Hepatic stellate cell (primary cell): ENCODE data around the gene TUBAL3.
"Not testable (repeated sequence)": the region's sequence is repeated elsewhere in the genome, so short reads cannot be mapped to it uniquely, and the experiment has no call there.

ENCODE experiments used
- DNase-seq: peaks from one replicate; pipeline ENCODE4 v3.0.0; 2011; ENCODE audit warnings: low spot score

The TUBAL3 gene

GRCh38 chr10:5423771-5424170, 19.1 kb upstream of the TUBAL3 start:
- no peak for DNase-seq

DNA sequence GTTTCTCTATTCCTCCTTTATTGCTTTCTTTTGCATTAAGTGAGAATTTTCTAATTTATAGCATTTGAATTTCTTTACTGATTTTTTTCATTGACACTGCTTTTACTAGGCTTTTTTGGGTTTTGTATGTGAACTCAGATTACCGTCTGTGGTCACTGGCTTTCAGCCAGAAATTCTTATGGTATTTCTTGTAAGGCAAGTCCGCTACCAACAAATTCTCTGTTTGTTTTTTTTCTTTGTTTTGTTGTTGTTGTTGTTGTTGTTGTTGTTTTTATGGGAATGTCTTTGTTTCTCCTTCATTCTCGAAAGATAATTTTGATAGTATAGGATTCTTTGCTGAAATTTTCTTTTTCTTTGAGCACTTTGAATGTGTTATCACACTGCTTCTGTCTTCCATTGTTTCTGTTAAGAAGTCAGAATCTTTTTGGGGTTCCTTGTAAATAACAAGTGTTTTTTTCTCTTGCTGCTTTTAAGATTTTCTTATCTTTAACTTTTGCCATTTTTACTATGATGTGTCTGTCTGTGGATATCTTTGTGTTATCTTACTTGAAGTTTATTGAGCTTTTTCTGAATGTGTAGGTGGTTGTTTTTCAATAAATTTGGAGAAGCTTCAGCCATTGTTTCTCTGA, 15.0 kb upstream of the TUBAL3 start:
- DNase-seq = no peak

GRCh38 chr10:5418584-5418983, 14.0 kb upstream of the TUBAL3 start:
- no peak for DNase-seq

- DNase-seq = no peak
Measured at GRCh38 chr10:5416981-5417380, 12.4 kb upstream of the TUBAL3 start.

DNA sequence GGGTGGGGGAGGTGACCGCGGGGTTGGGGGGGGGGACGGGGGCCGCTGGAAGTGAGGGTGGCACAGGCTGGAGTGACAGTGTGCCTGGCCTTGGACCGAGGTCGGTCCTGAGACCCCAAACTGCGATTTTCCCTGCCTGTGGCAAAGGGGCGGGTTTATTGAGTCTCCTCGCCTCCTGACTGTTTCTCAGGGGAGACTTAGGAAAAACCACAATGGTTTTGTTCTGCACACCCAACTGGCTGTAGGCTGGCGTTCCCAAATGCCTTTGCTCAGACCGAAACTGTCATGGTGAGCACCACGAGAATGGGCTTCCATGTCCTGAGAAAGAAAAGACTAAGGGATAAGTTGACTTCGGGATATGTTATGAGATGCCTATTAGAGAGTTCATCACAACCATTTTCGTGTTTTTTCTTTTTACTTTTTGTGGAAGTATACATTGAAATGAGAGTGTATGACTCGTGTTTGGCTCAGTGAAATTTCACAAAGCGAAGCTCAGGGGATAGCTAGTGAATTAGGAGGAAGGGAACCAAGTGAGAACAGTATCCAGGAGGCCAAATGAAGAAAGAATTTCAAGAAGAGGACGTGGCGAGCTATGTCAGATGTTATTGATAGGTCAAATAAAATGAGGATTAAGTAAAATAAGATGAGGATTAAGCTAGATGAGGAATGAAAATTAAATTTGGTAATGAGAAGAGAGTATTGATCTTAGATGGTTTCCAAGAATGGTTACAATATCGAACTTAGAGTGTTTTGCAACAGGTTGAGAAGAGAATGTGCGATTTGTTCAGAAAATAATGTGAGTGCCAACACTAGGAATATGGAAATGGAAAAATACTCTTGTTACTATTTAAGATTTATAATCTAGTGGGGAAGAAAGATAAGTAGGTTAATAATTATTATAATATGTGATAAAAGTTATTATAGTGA, 8.6 kb upstream of the TUBAL3 start:
- DNase-seq = peak; percentile 55

GRCh38 chr10:5412277-5412941, 7.8 kb upstream of the TUBAL3 start, which contains the start of gene NET1:
Gene NET1, plus strand, starts transcription at chr10:5412557. Its CDS starts 136 bp downstream, at chr10:5412693.
- peak; percentile 97 for DNase-seq

DNA sequence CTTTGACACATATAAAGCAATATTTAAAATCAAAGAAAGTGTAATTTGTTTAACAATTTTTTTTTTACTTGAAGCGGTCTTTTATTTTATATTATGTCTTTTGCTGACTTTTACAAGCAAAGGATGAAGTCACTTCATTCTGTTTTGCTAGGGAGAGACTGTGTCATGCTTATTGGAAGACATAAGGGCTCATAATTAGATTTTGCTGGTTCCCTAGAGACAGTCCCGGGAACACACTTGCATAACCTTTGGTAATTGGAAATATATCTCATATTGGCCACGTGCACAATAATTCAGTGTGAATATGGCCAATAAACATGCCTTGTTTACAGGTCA, 7.3 kb upstream of the TUBAL3 start:
- no peak for DNase-seq

DNA sequence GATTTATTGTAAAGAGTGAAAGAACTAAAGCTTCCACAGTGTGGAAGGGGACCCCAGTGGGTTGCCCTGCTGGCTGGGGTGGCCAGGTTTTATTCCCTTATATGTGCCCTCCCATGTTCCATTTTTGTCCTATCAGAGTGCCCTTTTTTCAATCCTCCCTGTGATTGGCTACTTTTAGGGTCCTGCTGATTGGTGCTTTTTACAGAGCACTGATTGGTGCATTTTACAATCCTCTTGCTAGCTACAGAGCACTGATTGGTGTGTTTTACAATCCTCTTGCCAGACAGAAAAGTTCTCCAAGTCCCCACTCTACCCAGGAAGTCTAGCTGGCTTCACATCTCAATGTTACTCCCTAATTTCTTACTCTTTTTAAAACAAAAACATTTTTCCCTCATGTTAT, 6.2 kb upstream of the TUBAL3 start:
- not testable (repeated sequence) for DNase-seq

GRCh38 chr10:5406918-5407317, 2.3 kb upstream of the TUBAL3 start:
- no peak for DNase-seq

DNA sequence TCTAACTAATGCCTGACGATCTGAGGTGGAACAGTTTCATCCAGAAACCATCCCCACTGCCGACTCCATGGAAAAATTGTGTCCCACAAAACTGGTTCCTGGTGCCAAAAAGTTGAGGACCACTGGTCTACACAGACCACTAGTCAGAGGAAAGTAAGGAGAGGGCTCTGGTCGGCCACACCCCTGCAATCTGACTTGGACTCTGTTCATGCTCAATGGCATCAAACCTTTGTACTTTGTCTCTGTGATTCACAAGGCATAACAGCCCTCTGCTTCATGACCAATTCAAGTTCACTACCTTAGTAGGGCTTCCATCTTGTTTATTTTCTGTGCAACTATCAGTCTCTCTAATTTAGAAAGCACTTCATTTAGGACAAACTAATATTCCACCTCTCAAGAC, 1.8 kb downstream of the TUBAL3 start:
- DNase-seq = no peak

GRCh38 chr10:5400468-5401240, 4.0 kb downstream of the TUBAL3 start:
- no peak for DNase-seq

- DNase-seq = no peak
Measured at GRCh38 chr10:5399332-5399731, 5.3 kb downstream of the TUBAL3 start.

- no peak for DNase-seq
Measured at GRCh38 chr10:5396556-5397300, 7.9 kb downstream of the TUBAL3 start.

- no peak for DNase-seq
Measured at GRCh38 chr10:5395168-5395567, 9.5 kb downstream of the TUBAL3 start.

GRCh38 chr10:5393529-5393928, 11.1 kb downstream of the TUBAL3 start:
- DNase-seq = no peak

- DNase-seq = no peak
Measured at GRCh38 chr10:5391790-5392189, 12.8 kb downstream of the TUBAL3 start.

DNA sequence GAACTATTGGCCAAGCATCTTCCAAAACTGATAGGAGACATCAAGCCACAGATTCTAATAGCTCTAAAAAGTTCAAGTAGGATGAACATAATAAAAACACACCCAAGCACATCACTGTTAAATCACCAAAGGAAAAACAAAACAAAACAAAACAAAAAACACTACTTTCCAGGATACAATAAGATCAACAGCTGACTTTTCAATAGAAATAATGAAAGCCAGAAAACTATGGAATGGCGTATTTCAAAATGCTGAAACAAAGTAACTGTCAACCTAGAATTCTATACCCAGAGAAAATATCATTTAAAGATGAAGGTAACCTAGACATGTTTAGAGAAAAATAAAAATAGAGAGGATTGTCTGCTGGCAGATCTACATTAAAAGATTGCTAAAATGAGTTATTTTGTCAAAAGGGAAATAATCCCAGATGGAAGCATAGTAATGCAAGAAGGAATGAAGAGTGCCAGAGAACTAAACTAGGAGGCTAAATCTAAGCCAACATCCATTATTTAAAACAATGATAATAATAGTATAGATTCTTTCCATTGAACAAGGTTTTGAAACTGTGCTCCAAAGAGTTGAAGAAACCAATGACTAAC, 13.9 kb downstream of the TUBAL3 start:
- DNase-seq = no peak

GRCh38 chr10:5387169-5387568, 17.5 kb downstream of the TUBAL3 start:
- no peak for DNase-seq

DNA sequence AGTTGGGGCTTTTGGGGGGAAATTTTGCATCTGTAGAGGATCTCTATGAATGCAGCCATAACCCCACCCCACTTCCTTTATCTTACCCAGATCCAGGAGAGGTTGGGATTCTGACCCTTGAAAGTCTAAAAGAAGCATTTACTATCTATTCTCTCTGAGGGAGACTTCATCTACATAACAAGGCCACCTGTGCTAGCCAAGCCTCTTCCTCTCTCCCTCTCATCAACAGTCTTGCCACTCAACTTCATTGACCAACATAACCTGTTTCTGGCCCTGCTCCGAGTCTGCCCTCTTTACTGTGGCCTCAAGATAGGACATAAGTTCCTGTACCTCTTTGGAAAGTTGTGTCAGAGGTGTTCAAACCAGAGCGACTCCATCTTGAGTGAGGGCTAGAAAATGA, 19.4 kb downstream of the TUBAL3 start:
- DNase-seq = no peak

GRCh38 chr10:5381187-5381586, 23.4 kb downstream of the TUBAL3 start:
- DNase-seq = no peak

DNA sequence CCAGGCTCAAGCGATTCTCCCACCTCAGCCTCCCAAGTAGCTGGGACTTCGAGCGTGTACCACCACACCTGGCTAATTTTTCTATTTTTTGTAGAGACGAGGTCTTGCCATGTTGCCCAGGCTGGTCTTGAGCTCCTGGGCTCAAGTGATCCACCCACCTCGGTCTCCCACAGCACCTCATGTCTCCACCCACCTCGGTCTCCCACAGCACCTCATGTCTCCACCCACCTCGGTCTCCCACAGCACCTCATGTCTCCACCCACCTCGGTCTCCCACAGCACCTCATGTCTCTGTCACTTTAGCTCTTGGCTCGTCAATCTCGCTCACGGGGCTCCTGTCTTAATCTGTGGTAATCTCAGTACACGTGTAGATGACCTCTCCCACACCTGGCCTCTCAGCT, 24.2 kb downstream of the TUBAL3 start:
- DNase-seq = not testable (repeated sequence)
